Measurements from ENCODE around the gene OSGEP. TPM values are rescaled to one million over a fixed set of nuclear protein-coding genes. Genes with fewer than 3 reads are reported as not detected.

The OSGEP gene
- total RNA-seq, 2 donors from 2014 or later, result 66.2 to 108 TPM

DNA sequence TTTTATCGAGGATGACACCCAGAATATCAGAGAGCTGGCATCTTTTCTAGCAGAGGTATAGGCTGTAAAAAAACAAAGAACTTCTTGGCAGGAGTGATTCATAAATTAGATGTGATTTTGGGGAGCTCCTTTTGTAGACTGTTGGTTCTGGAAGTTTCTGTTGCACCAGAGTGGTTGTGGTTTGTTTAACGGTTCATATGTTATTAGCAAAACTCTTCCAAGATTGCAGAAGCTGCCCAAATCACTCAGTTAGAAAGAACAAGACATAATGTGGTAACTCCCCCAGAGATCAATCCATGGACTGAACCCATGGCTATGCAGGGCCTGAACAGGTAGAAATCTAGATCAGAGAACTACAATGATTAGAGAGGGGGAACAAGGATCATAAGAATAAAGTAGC is 44.0 kb upstream of the OSGEP start:
- no peak overlapping the region for H3K4me3 ChIP-seq
- DNase-seq (ENCODE audit: low spot score) (no peak), ATAC-seq (ENCODE audit: insufficient number of reproducible peaks, low FRiP score, low read depth) (no peak)
- TF ChIP-seq, protein P1, sequence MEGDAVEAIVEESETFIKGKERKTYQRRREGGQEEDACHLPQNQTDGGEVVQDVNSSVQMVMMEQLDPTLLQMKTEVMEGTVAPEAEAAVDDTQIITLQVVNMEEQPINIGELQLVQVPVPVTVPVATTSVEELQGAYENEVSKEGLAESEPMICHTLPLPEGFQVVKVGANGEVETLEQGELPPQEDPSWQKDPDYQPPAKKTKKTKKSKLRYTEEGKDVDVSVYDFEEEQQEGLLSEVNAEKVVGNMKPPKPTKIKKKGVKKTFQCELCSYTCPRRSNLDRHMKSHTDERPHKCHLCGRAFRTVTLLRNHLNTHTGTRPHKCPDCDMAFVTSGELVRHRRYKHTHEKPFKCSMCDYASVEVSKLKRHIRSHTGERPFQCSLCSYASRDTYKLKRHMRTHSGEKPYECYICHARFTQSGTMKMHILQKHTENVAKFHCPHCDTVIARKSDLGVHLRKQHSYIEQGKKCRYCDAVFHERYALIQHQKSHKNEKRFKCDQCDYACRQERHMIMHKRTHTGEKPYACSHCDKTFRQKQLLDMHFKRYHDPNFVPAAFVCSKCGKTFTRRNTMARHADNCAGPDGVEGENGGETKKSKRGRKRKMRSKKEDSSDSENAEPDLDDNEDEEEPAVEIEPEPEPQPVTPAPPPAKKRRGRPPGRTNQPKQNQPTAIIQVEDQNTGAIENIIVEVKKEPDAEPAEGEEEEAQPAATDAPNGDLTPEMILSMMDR (IDR thresholded peaks at IDR 0.05), result no peak
- no peaks in the 10 kb centered on the region for H3K4me1 ChIP-seq (ENCODE audit: control insufficient read depth in 1 of 2, low read depth in 2 of 2)
- H3K9me3 ChIP-seq, result no peaks in the 10 kb centered on the region
- no peaks in the 10 kb centered on the region for H3K36me3 ChIP-seq
- no peaks in the 10 kb centered on the region for H3K27me3 ChIP-seq (replicated peaks; ENCODE audit: insufficient read depth)
- H3K27ac ChIP-seq, result no peak overlapping the region

GRCh38 chr14:20494935-20495766 is 40.5 kb upstream of the OSGEP start:
- no peaks in the 10 kb centered on the region for H3K4me1 ChIP-seq (ENCODE audit: control insufficient read depth in 1 of 2, low read depth in 2 of 2)
- H3K9me3 ChIP-seq, result no peaks in the 10 kb centered on the region
- no peaks in the 10 kb centered on the region for H3K27me3 ChIP-seq (replicated peaks; ENCODE audit: insufficient read depth)
- H3K36me3 ChIP-seq, result no peaks in the 10 kb centered on the region
- H3K27ac ChIP-seq, result no peak overlapping the region
- ATAC-seq (ENCODE audit: insufficient number of reproducible peaks, low FRiP score, low read depth), result no peak
- DNase-seq (ENCODE audit: low spot score), result no peak
- no peak overlapping the region for H3K4me3 ChIP-seq
- TF ChIP-seq, protein P1 (IDR thresholded peaks at IDR 0.05), result no peak

DNA sequence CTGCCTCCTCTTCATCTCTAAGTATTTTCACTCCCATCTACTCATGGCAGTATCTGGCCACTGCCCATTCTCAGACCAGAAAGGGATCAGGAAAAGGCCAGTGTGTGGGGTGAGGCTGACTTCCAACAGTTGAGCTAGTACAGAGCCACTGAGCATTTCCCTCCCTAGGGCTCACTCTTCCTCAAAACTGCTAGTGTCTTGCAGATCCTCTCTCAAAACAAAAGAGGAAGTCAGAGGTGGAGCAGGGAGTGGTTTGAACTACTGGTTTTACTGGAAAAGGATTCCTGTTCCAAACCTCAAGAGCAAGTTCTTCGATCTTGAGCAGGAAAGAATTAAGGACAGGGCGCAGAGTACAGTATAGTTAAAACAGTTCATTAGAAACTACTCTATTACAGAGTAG is 39.0 kb upstream of the OSGEP start:
- Histone ChIP-seq H3K27ac (no peak overlapping the region), H3K4me3 (no peak overlapping the region), H3K9me3 (no peaks in the 10 kb centered on the region), H3K36me3 (no peaks in the 10 kb centered on the region), H3K4me1 (ENCODE audit: control insufficient read depth in 1 of 2, low read depth in 2 of 2) (no peaks in the 10 kb centered on the region), H3K27me3 (replicated peaks; ENCODE audit: insufficient read depth) (no peaks in the 10 kb centered on the region)
- no peak for DNase-seq (ENCODE audit: low spot score)
- TF ChIP-seq, protein P1 (IDR thresholded peaks at IDR 0.05), result no peak
- no peak for ATAC-seq (ENCODE audit: insufficient number of reproducible peaks, low FRiP score, low read depth)

- Histone ChIP-seq H3K27ac (no peak overlapping the region), H3K4me1 (ENCODE audit: control insufficient read depth in 1 of 2, low read depth in 2 of 2) (no peaks in the 10 kb centered on the region), H3K36me3 (no peaks in the 10 kb centered on the region), H3K27me3 (replicated peaks; ENCODE audit: insufficient read depth) (no peaks in the 10 kb centered on the region), H3K4me3 (no peak overlapping the region), H3K9me3 (no peaks in the 10 kb centered on the region)
- DNase-seq (ENCODE audit: low spot score) (no peak), ATAC-seq (ENCODE audit: insufficient number of reproducible peaks, low FRiP score, low read depth) (no peak)
- TF ChIP-seq, protein P1 (IDR thresholded peaks at IDR 0.05), result no peak
Measured at GRCh38 chr14:20492486-20492885, 37.9 kb upstream of the OSGEP start.

- no peaks in the 10 kb centered on the region for H3K4me1 ChIP-seq (ENCODE audit: control insufficient read depth in 1 of 2, low read depth in 2 of 2)
- no peaks in the 10 kb centered on the region for H3K9me3 ChIP-seq
- ATAC-seq (ENCODE audit: insufficient number of reproducible peaks, low FRiP score, low read depth) (no peak), DNase-seq (ENCODE audit: low spot score) (no peak)
- no peaks in the 10 kb centered on the region for H3K27me3 ChIP-seq (replicated peaks; ENCODE audit: insufficient read depth)
- TF ChIP-seq, protein P1 (IDR thresholded peaks at IDR 0.05), result no peak
- H3K27ac ChIP-seq, result no peak overlapping the region
- no peak overlapping the region for H3K4me3 ChIP-seq
- no peaks in the 10 kb centered on the region for H3K36me3 ChIP-seq
Measured at GRCh38 chr14:20490563-20490962, 36.0 kb upstream of the OSGEP start.

Measured in thoracic aorta (tissue), 2 donors.